WTC11 (cell line): ENCODE data around the gene CFAP74. TPM values are rescaled to one million over a fixed set of nuclear protein-coding genes. Genes with fewer than 3 reads are reported as not detected.

ENCODE experiments used
- ATAC-seq: fragments of 200-7000 bp; cut with Tn5 transposase; 2 replicates; pipeline ENCODE4 v1.10.0; 2021; ENCODE audit warnings: mild to moderate bottlenecking, moderate library complexity
- CTCF ChIA-PET: fragments of 300-600 bp; sonication (Branson Sonifier 250); formaldehyde crosslinking; loops from one replicate; lab custom pipeline; 2021; ENCODE audit warnings: antibody characterized with exemption; lab: Charles Lee
- POLR2A ChIA-PET: fragments of 350-600 bp; sonication (Branson Sonifier 250); formaldehyde crosslinking; loops from one replicate; lab custom pipeline; 2021; ENCODE audit warnings: antibody characterized with exemption; lab: Charles Lee
- DNase-seq: peaks from one replicate; pipeline ENCODE4 v3.0.0; 2021; ENCODE audit warnings: low spot score
- H3K27ac Mint-ChIP-seq: 2 replicates; pipeline ENCODE4 v1.8.0; 2021; ENCODE audit warnings: mixed read lengths
- H3K27me3 Mint-ChIP-seq: 2 replicates; pipeline ENCODE4 v1.8.0; 2021; ENCODE audit warnings: low read depth, mild to moderate bottlenecking, moderate library complexity, mixed read lengths
- H3K36me3 Mint-ChIP-seq: 2 replicates; pipeline ENCODE4 v1.8.0; 2021; ENCODE audit warnings: mixed read lengths
- H3K4me1 Mint-ChIP-seq: 2 replicates; pipeline ENCODE4 v1.8.0; 2022; ENCODE audit warnings: mixed read lengths
- H3K4me3 Mint-ChIP-seq: 2 replicates; pipeline ENCODE4 v1.8.0; 2021; ENCODE audit warnings: mild to moderate bottlenecking, moderate library complexity, mixed read lengths
- H3K9me3 Mint-ChIP-seq: 2 replicates; pipeline ENCODE4 v1.8.0; 2021; ENCODE audit warnings: mixed read lengths
- EMX1 ChIP-seq: fragments of 250-450 bp; sonication (Bioruptor Pico); IDR thresholded peaks from 2 replicates; pipeline ENCODE4 v1.8.0; 2021; ENCODE audit warnings: mild to moderate bottlenecking
- IRF2 ChIP-seq: sonication (generic); formaldehyde crosslinking; IDR thresholded peaks from 2 replicates; pipeline ENCODE4 v1.8.0; 2022; ENCODE audit warnings: low read depth, missing genetic modification reagents, borderline replicate concordance
- NFE2L1 ChIP-seq: sonication (generic); formaldehyde crosslinking; IDR thresholded peaks from 2 replicates; pipeline ENCODE4 v1.8.1; 2023; ENCODE audit warnings: missing genetic modification reagents
- OVOL2 ChIP-seq: fragments of 250-450 bp; sonication (Bioruptor Pico); IDR thresholded peaks from 2 replicates; pipeline ENCODE4 v1.9.0; 2021; ENCODE audit warnings: mild to moderate bottlenecking, borderline replicate concordance
- ZBTB21 ChIP-seq: sonication (generic); formaldehyde crosslinking; IDR thresholded peaks from 2 replicates; pipeline ENCODE4 v1.8.1; 2023; ENCODE audit warnings: mild to moderate bottlenecking, missing genetic modification reagents, borderline replicate concordance
- total RNA-seq: library from RNA; stranded (reverse); gene quantifications from 3 replicates; pipeline ENCODE4 v1.2.3, GENCODE V29; 2021
- TF ChIP-seq, protein P1 (sequence below): sonication (generic); formaldehyde crosslinking; IDR thresholded peaks from 2 replicates; pipeline ENCODE4 v1.8.0; 2023; ENCODE audit warnings: missing genetic modification reagents, mild to moderate bottlenecking, borderline replicate concordance
- TF ChIP-seq, protein P2 (sequence below): fragments of 250-450 bp; sonication (Bioruptor Pico); IDR thresholded peaks from 2 replicates; pipeline ENCODE4 v1.9.0; 2021; ENCODE audit warnings: moderate library complexity, mild to moderate bottlenecking, inconsistent platforms, borderline replicate concordance
- TF ChIP-seq, protein P3 (sequence below): sonication (generic); formaldehyde crosslinking; conservative IDR thresholded peaks from 2 replicates; pipeline ENCODE4 v1.8.1; 2023; ENCODE audit warnings: mild to moderate bottlenecking, low read depth, missing genetic modification reagents, moderate library complexity
- TF ChIP-seq, protein P4 (sequence below): sonication (generic); formaldehyde crosslinking; IDR thresholded peaks from 2 replicates; pipeline ENCODE4 v1.8.0; 2023; ENCODE audit warnings: mild to moderate bottlenecking, missing genetic modification reagents
- TF ChIP-seq, protein P5 (sequence below): sonication (generic); formaldehyde crosslinking; IDR thresholded peaks from 2 replicates; pipeline ENCODE4 v1.8.0; 2023; ENCODE audit warnings: missing genetic modification reagents
- TF ChIP-seq, protein P6 (sequence below): sonication (generic); formaldehyde crosslinking; IDR thresholded peaks from 2 replicates; pipeline ENCODE4 v1.8.1; 2022; ENCODE audit warnings: mild to moderate bottlenecking, moderate library complexity, missing genetic modification reagents

Gene CFAP74
- total RNA-seq, 1 experiment from 2014 or later = 0.35 TPM

DNA sequence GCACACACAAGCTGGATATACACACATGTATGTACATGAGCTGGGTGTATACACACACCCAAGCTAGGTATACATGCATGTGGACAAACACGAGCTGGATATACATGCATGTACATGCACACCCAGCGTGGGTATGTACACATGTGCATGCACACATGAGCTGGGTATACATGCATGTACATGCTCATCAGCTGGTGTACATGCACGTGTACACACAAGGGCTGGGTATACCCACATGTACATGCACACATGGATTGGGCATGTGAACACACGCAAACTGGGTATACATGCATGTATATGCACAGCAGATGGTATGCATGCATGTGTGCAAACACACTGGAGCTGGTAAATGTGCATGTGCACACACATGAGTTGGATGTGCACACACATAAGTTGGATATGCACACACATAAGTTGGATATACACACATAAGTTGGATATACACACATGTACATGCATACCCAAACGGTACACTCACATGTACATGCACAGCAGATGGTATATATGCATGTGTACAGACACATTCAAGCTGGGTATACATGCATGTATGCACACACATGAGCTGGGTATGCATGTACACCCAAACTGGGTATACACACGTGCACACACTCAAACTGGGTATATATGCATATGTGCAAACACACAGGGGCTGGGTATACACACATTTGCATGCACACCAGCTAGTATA is 105.2 kb downstream of the CFAP74 start:
- no peak overlapping the region for H3K27ac Mint-ChIP-seq
- POLR2A ChIA-PET = no interaction called here
- no peak for TF ChIP-seq NFE2L1 (CRISPR knock-in tag)
- TF ChIP-seq, protein P1, sequence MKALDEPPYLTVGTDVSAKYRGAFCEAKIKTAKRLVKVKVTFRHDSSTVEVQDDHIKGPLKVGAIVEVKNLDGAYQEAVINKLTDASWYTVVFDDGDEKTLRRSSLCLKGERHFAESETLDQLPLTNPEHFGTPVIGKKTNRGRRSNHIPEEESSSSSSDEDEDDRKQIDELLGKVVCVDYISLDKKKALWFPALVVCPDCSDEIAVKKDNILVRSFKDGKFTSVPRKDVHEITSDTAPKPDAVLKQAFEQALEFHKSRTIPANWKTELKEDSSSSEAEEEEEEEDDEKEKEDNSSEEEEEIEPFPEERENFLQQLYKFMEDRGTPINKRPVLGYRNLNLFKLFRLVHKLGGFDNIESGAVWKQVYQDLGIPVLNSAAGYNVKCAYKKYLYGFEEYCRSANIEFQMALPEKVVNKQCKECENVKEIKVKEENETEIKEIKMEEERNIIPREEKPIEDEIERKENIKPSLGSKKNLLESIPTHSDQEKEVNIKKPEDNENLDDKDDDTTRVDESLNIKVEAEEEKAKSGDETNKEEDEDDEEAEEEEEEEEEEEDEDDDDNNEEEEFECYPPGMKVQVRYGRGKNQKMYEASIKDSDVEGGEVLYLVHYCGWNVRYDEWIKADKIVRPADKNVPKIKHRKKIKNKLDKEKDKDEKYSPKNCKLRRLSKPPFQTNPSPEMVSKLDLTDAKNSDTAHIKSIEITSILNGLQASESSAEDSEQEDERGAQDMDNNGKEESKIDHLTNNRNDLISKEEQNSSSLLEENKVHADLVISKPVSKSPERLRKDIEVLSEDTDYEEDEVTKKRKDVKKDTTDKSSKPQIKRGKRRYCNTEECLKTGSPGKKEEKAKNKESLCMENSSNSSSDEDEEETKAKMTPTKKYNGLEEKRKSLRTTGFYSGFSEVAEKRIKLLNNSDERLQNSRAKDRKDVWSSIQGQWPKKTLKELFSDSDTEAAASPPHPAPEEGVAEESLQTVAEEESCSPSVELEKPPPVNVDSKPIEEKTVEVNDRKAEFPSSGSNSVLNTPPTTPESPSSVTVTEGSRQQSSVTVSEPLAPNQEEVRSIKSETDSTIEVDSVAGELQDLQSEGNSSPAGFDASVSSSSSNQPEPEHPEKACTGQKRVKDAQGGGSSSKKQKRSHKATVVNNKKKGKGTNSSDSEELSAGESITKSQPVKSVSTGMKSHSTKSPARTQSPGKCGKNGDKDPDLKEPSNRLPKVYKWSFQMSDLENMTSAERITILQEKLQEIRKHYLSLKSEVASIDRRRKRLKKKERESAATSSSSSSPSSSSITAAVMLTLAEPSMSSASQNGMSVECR (CRISPR knock-in tag) = no peak
- TF ChIP-seq, protein P2, sequence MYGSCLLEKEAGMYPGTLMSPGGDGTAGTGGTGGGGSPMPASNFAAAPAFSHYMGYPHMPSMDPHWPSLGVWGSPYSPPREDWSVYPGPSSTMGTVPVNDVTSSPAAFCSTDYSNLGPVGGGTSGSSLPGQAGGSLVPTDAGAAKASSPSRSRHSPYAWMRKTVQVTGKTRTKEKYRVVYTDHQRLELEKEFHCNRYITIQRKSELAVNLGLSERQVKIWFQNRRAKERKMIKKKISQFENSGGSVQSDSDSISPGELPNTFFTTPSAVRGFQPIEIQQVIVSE = no peak
- H3K4me3 Mint-ChIP-seq = no peak overlapping the region
- ATAC-seq (no peak), DNase-seq (no peak)
- CTCF ChIA-PET = interaction anchor here (1.0 to 3.1 kb wide), 6 partner anchors 11 to 147 kb away, joined by 3 to 30 read pairs (median 6); partner anchors contain the start of gene NADK
- H3K27me3 Mint-ChIP-seq = peaks cover 2% of the 10 kb centered on the region; the same call in 1 of the 2 replicates
- peaks cover 17% of the 10 kb centered on the region for H3K4me1 Mint-ChIP-seq
- peaks cover 8% of the 10 kb centered on the region for H3K9me3 Mint-ChIP-seq
- no peaks in the 10 kb centered on the region for H3K36me3 Mint-ChIP-seq

DNA sequence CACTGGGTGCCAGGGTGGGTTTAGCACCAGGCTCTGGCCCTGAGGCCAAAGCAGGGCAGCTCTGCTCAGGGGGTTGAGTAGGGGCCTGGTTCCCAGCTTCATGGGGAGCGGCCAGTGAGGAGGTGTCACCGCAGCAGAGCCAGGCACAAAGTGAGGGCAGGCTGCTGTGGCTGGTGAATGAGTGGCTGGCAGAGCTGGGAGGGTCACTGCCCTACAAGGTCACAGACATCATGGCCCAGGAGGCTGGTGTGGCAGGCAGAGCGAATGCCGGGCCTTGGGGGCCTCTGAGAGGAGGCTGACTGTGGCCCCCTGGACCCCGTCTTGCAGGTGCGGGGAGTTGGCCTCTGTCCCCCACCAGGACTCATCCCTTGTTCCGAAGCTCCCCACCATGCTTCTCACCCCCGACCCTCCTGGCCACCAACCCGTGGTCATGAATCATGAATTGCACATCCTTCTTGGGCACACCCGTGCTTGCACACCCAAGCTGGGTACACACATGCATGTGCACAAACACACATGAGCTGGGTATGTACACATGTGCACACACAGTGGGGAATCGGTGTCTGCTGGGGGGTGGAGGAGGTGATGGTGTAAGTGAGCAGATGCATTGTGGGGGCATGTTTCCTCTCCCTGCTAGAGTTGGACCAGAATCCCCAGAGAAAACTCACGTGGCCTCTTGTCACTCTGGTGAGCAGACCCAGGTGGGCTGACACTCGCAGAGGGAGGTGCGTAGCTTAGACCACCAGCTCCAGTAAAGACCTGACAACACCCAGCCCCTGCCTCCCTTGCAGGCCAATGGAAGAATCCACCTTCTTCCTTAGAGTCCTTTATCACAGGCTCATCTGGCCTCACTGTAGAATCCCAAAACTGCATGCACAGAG is 107.9 kb downstream of the CFAP74 start:
- POLR2A ChIA-PET = interaction anchor here (0.5 kb wide), 1 partner anchor 119 kb away, joined by 4 read pairs; no protein-coding TSS in a partner anchor
- no peaks in the 10 kb centered on the region; the same call in 1 of the 2 replicates for H3K27me3 Mint-ChIP-seq
- no peak overlapping the region for H3K27ac Mint-ChIP-seq
- no peak for ATAC-seq
- peaks cover 4% of the 10 kb centered on the region for H3K9me3 Mint-ChIP-seq
- DNase-seq = no peak
- H3K4me1 Mint-ChIP-seq = peaks cover 27% of the 10 kb centered on the region
- H3K4me3 Mint-ChIP-seq = no peak overlapping the region; the same call in 1 of the 2 replicates
- no peaks in the 10 kb centered on the region for H3K36me3 Mint-ChIP-seq
- CTCF ChIA-PET = interaction anchor here (1.1 to 3.6 kb wide), 5 partner anchors 10 to 154 kb away, joined by 3 to 28 read pairs (median 6); partner anchors contain the start of gene PRKCZ
- TF ChIP-seq, protein P3, sequence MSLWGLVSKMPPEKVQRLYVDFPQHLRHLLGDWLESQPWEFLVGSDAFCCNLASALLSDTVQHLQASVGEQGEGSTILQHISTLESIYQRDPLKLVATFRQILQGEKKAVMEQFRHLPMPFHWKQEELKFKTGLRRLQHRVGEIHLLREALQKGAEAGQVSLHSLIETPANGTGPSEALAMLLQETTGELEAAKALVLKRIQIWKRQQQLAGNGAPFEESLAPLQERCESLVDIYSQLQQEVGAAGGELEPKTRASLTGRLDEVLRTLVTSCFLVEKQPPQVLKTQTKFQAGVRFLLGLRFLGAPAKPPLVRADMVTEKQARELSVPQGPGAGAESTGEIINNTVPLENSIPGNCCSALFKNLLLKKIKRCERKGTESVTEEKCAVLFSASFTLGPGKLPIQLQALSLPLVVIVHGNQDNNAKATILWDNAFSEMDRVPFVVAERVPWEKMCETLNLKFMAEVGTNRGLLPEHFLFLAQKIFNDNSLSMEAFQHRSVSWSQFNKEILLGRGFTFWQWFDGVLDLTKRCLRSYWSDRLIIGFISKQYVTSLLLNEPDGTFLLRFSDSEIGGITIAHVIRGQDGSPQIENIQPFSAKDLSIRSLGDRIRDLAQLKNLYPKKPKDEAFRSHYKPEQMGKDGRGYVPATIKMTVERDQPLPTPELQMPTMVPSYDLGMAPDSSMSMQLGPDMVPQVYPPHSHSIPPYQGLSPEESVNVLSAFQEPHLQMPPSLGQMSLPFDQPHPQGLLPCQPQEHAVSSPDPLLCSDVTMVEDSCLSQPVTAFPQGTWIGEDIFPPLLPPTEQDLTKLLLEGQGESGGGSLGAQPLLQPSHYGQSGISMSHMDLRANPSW = no peak
- TF ChIP-seq NFE2L1 (CRISPR knock-in tag) (no peak), IRF2 (CRISPR knock-in tag) (no peak), ZBTB21 (no peak), OVOL2 (no peak), EMX1 (CRISPR knock-in tag) (no peak)
- TF ChIP-seq, protein P4, sequence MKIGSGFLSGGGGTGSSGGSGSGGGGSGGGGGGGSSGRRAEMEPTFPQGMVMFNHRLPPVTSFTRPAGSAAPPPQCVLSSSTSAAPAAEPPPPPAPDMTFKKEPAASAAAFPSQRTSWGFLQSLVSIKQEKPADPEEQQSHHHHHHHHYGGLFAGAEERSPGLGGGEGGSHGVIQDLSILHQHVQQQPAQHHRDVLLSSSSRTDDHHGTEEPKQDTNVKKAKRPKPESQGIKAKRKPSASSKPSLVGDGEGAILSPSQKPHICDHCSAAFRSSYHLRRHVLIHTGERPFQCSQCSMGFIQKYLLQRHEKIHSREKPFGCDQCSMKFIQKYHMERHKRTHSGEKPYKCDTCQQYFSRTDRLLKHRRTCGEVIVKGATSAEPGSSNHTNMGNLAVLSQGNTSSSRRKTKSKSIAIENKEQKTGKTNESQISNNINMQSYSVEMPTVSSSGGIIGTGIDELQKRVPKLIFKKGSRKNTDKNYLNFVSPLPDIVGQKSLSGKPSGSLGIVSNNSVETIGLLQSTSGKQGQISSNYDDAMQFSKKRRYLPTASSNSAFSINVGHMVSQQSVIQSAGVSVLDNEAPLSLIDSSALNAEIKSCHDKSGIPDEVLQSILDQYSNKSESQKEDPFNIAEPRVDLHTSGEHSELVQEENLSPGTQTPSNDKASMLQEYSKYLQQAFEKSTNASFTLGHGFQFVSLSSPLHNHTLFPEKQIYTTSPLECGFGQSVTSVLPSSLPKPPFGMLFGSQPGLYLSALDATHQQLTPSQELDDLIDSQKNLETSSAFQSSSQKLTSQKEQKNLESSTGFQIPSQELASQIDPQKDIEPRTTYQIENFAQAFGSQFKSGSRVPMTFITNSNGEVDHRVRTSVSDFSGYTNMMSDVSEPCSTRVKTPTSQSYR = no peak
- TF ChIP-seq, protein P5, sequence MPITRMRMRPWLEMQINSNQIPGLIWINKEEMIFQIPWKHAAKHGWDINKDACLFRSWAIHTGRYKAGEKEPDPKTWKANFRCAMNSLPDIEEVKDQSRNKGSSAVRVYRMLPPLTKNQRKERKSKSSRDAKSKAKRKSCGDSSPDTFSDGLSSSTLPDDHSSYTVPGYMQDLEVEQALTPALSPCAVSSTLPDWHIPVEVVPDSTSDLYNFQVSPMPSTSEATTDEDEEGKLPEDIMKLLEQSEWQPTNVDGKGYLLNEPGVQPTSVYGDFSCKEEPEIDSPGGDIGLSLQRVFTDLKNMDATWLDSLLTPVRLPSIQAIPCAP (CRISPR knock-in tag) = no peak
- TF ChIP-seq, protein P6, sequence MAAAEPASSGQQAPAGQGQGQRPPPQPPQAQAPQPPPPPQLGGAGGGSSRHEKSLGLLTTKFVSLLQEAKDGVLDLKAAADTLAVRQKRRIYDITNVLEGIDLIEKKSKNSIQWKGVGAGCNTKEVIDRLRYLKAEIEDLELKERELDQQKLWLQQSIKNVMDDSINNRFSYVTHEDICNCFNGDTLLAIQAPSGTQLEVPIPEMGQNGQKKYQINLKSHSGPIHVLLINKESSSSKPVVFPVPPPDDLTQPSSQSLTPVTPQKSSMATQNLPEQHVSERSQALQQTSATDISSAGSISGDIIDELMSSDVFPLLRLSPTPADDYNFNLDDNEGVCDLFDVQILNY = no peak
- TF ChIP-seq, all 79 proteins: peak for 0
